Measurements from ENCODE around the gene NSMF.

The NSMF gene

GRCh38 chr9:137459152-137459600 lies at the start of gene NSMF:
TSS of gene NSMF (minus strand) at chr9:137459334. CDS start at chr9:137459102, 232 bp downstream.
- DNase-seq (ENCODE audit: low read depth): peak; percentile 94
- H3K4me3 ChIP-seq (ENCODE audit: low read depth, low read length): peak within 1 kb of the TSS; percentile 70
- no peak for TF ChIP-seq CTCF (IDR thresholded peaks at IDR 0.05; ENCODE audit: insufficient read depth, low read depth, low read length, missing control alignments)

GRCh38 chr9:137506702-137507171 lies 47.6 kb upstream of the NSMF start:
- H3K4me3 ChIP-seq (ENCODE audit: low read depth, low read length): no peak overlapping the region
- no peak for TF ChIP-seq CTCF (IDR thresholded peaks at IDR 0.05; ENCODE audit: insufficient read depth, low read depth, low read length, missing control alignments)
- DNase-seq (ENCODE audit: low read depth): no peak

- no peak for TF ChIP-seq CTCF (IDR thresholded peaks at IDR 0.05; ENCODE audit: insufficient read depth, low read depth, low read length, missing control alignments)
- H3K4me3 ChIP-seq (ENCODE audit: low read depth, low read length): no peak overlapping the region
- DNase-seq (ENCODE audit: low read depth): no peak
These were observed 47.1 kb upstream of the NSMF start for GRCh38 chr9:137506274-137506673.

- H3K4me3 ChIP-seq (ENCODE audit: low read depth, low read length): no peak overlapping the region
- no peak for DNase-seq (ENCODE audit: low read depth)
- TF ChIP-seq CTCF (IDR thresholded peaks at IDR 0.05; ENCODE audit: insufficient read depth, low read depth, low read length, missing control alignments): no peak
These were observed 46.4 kb upstream of the NSMF start for GRCh38 chr9:137505421-137506140.

- no peak for DNase-seq (ENCODE audit: low read depth)
- TF ChIP-seq CTCF (IDR thresholded peaks at IDR 0.05; ENCODE audit: insufficient read depth, low read depth, low read length, missing control alignments): no peak
- no peak overlapping the region for H3K4me3 ChIP-seq (ENCODE audit: low read depth, low read length)
These were observed 45.3 kb upstream of the NSMF start for GRCh38 chr9:137504432-137504777.

GRCh38 chr9:137502008-137502911 lies 43.1 kb upstream of the NSMF start:
- no peak for TF ChIP-seq CTCF (IDR thresholded peaks at IDR 0.05; ENCODE audit: insufficient read depth, low read depth, low read length, missing control alignments)
- no peak for DNase-seq (ENCODE audit: low read depth)
- H3K4me3 ChIP-seq (ENCODE audit: low read depth, low read length): no peak overlapping the region
